Measurements from ENCODE around the gene GORASP2.

Gene GORASP2

GRCh38 chr2:170966648-170967396, 37.8 kb downstream of the GORASP2 start:
- Histone ChIP-seq H3K79me2 (ENCODE audit: low read length) (no peaks in the 10 kb centered on the region), H4K20me1 (ENCODE audit: insufficient read depth, low read length) (no peaks in the 10 kb centered on the region), H3K4me3 (ENCODE audit: low read length) (no peak overlapping the region), H3K27me3 (replicated peaks; ENCODE audit: insufficient read depth, low read length) (no peaks in the 10 kb centered on the region), H3K9me2 (replicated peaks; ENCODE audit: insufficient read depth, low read length) (no peaks in the 10 kb centered on the region), H3K9ac (ENCODE audit: low read length) (no peak overlapping the region), H3K27ac (ENCODE audit: low read length) (no peak overlapping the region), H3K4me1 (ENCODE audit: low read length) (no peaks in the 10 kb centered on the region), H3K36me3 (replicated peaks; ENCODE audit: insufficient read depth, low read length) (peaks cover 24% of the 10 kb centered on the region), H3K9me3 (replicated peaks; ENCODE audit: insufficient read depth, low read length) (no peaks in the 10 kb centered on the region), H3K4me2 (ENCODE audit: low read depth, low read length) (no peak overlapping the region), H2AFZ (ENCODE audit: low read length) (no peak overlapping the region), H3F3A (ENCODE audit: insufficient read depth, low read length) (no peaks in the 10 kb centered on the region)
- DNase-seq, result no peak
- TF ChIP-seq EZH2phosphoT487 (IDR thresholded peaks at IDR 0.05; ENCODE audit: low read length) (no peak), CTCF (IDR thresholded peaks at IDR 0.05; ENCODE audit: low read length) (0 out of 2 replicates have a peak, but pooled peaks have one; percentile 12)

- Histone ChIP-seq H3K4me3 (ENCODE audit: low read length) (no peak overlapping the region), H3F3A (ENCODE audit: insufficient read depth, low read length) (peaks cover 4% of the 10 kb centered on the region; the same call in 1 of the 2 replicates), H3K4me2 (ENCODE audit: low read depth, low read length) (no peak overlapping the region), H2AFZ (ENCODE audit: low read length) (no peak overlapping the region), H3K27me3 (replicated peaks; ENCODE audit: insufficient read depth, low read length) (no peaks in the 10 kb centered on the region), H3K36me3 (replicated peaks; ENCODE audit: insufficient read depth, low read length) (peaks cover 19% of the 10 kb centered on the region), H3K9ac (ENCODE audit: low read length) (no peak overlapping the region), H3K9me2 (replicated peaks; ENCODE audit: insufficient read depth, low read length) (no peaks in the 10 kb centered on the region), H3K27ac (ENCODE audit: low read length) (no peak overlapping the region), H3K9me3 (replicated peaks; ENCODE audit: insufficient read depth, low read length) (no peaks in the 10 kb centered on the region), H3K4me1 (ENCODE audit: low read length) (no peaks in the 10 kb centered on the region), H3K79me2 (ENCODE audit: low read length) (no peaks in the 10 kb centered on the region), H4K20me1 (ENCODE audit: insufficient read depth, low read length) (no peaks in the 10 kb centered on the region)
- DNase-seq, result no peak
- TF ChIP-seq EZH2 (optimal IDR thresholded peaks at IDR 0.05; ENCODE audit: low read depth, low read length), result no peak
- TF ChIP-seq CTCF (IDR thresholded peaks at IDR 0.05; ENCODE audit: low read length), result no peak
- no peak for TF ChIP-seq EZH2phosphoT487 (IDR thresholded peaks at IDR 0.05; ENCODE audit: low read length)
Measured at GRCh38 chr2:170967553-170967952, 38.5 kb downstream of the GORASP2 start.

- Histone ChIP-seq H3K36me3 (replicated peaks; ENCODE audit: insufficient read depth, low read length) (peaks cover 14% of the 10 kb centered on the region), H4K20me1 (ENCODE audit: insufficient read depth, low read length) (no peaks in the 10 kb centered on the region), H3K4me1 (ENCODE audit: low read length) (no peaks in the 10 kb centered on the region), H3K27ac (ENCODE audit: low read length) (no peak overlapping the region), H3K79me2 (ENCODE audit: low read length) (no peaks in the 10 kb centered on the region), H3K4me3 (ENCODE audit: low read length) (no peak overlapping the region), H3K4me2 (ENCODE audit: low read depth, low read length) (no peak overlapping the region), H3K9ac (ENCODE audit: low read length) (no peak overlapping the region), H3K9me3 (replicated peaks; ENCODE audit: insufficient read depth, low read length) (no peaks in the 10 kb centered on the region), H3F3A (ENCODE audit: insufficient read depth, low read length) (peaks cover 6% of the 10 kb centered on the region; the same call in 1 of the 2 replicates), H2AFZ (ENCODE audit: low read length) (no peak overlapping the region), H3K9me2 (replicated peaks; ENCODE audit: insufficient read depth, low read length) (no peaks in the 10 kb centered on the region), H3K27me3 (replicated peaks; ENCODE audit: insufficient read depth, low read length) (no peaks in the 10 kb centered on the region)
- no peak for DNase-seq
- TF ChIP-seq CTCF (IDR thresholded peaks at IDR 0.05; ENCODE audit: low read length) (no peak), EZH2phosphoT487 (IDR thresholded peaks at IDR 0.05; ENCODE audit: low read length) (no peak), EZH2 (optimal IDR thresholded peaks at IDR 0.05; ENCODE audit: low read depth, low read length) (no peak)
Measured at GRCh38 chr2:170968205-170969003, 39.4 kb downstream of the GORASP2 start.

All from MM.1S (cell line).